GM18858 (cell line): ENCODE data around the gene PCSK2.

Source experiments
- ATAC-seq: cut with Tn5 transposase; IDR thresholded peaks from one replicate; pipeline ENCODE4 v1.9.1; 2021; ENCODE audit not compliant: unreplicated experiment

Gene PCSK2

DNA sequence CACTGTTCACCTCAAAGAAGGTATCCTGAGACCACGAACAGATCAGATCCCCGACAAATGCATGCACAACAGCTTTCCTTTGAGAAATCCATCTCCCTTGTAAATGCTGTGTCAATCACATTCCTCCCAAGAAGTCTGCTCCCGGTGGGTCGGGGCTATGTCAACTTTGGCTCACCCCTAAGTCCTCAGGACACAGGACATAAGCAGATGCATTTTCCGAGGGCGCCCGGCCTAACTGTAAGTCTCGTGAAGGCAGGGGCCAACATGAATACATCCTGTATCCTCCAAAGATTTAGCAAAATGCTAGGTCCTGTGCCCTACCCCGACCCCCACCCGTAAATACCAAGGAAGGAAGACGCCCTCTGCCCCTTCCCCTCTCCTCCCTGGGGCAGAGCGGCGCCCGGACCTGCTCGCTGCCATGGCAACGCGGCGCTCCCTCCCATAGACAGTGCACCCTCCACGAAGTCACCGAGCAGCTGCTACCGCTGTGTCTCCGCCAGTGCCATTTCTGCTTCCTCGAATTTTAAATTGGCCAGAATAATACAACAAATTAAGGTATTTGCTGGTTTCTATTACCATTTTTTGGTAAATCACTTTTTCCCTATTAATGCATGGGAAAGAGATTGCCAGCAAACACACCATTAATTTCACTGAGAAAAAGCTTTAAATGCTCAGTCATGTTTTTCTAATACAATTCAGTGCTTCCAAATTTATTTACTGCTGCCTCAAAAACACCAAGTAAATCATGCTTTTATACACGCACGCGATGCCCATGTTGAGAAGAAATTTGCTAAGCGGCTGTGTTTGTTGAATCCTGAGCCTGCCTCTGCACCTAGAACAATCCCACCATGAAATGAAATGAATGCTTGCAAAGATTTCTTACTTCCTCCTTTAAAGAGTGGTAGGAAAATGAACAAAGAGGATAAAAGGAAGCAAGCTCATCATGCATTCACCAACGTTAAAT, 100.6 kb downstream of the PCSK2 start:
- ATAC-seq, result no peak

DNA sequence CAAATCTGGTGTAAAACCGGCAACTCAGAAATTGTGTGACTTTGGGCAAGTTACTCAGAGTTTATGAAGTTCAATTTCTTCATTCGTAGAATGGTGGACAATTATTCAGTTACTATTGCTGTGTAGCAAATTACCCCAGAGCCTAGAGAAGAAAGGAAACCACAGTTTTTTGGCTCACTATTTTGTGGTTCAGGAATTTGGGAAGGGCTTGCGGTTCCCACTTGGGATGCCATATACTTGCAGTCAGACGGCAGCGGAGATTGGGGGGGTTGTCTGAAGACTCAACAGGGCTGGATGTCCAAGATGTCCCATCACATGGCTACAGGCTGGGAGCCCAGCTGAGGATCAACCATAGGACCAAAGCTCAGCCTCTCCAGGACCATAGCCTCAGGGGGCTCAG, 108.1 kb downstream of the PCSK2 start:
- ATAC-seq, result no peak

DNA sequence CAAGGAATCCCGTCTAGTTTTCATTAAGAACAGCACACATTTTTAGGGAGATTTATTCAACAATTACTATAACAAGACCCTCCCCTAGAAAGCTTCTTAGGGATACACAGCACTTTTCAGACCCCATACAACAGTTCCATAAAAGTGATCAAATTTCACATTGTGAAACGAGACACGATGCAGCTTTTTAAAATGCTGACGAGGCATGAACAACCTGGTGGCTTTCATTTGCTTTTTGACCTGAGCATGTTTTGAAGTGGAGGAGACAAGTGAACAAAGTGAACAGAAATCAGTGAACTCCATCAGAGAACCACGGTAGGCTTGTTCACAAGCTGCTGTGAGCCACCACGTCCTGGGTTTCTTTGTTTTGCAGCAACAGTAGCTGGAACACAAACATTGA, 112.2 kb downstream of the PCSK2 start:
- no peak for ATAC-seq

DNA sequence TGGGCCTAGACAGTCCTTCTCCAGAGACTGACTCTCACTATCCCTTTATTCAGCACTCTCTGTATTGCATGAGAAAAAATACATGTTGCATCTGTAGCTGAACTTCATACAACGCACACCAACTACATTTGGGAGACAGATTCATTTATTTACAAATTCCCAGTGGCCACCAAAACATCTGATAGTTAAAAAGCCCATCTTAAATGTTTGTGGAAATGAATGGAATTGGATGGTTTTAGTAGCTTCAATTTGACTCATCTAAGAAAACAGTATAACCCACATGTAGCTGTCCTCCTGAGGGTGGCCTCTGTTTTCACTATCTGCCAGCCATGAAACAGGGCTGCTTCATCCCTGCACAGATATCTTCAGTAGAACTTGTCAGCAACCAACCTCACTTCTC, 116.3 kb downstream of the PCSK2 start:
- ATAC-seq, result no peak

DNA sequence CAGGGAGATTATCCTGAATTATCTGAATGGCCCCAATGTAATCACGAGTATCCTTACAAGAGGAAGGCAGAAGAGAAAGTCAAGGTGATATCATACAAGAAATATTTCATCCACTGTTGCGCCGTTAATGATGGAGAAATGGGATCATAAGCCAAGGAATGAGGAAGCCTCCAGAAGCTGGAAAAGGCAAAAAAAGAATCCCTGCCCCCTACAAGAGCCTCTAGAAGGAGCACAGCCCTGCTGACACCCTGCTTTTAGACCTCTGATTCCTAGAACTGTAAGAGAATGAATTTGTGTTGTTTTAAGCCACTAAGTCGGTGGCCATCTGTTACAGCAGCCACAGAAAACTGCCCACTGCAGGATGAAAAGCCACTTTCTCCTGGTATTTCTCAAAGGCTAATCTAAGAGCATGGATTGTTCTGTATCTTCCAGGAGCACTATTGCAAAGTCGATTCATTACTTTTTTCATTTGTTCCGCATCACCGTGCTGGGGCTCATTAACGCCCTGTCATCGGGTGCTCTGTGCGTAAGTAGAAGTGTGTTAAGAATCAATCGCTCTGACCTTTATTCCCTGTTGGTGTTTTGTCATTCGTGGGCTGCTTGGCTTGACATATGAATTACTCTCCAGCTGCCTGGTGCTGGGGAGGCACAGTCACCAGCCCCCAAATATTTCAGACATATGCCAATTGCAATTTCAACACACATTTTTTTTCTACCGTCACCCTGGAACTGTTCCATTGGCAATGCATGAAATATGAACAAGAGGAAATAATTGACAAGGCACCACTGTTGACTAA, 117.0 kb downstream of the PCSK2 start:
- no peak for ATAC-seq

DNA sequence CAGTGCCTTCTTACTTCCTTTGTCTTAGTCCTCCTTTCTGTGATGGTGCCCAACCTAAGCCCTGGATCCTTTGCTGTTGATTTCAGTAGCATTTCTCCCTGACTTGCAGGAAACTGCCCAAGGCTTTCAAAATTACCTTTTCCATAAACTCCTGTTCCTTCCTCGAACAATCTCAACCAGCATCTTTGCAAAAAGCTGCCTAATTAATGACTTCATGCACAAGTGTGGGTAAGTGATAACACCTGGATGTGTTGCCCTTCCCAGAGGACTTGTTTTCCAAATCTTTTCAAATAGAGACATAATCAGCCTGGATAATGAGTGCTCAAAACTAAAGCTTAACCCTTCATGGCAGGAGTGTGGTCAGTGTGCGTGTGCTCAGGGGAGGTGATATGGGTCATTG, 118.0 kb downstream of the PCSK2 start:
- ATAC-seq, result no peak

DNA sequence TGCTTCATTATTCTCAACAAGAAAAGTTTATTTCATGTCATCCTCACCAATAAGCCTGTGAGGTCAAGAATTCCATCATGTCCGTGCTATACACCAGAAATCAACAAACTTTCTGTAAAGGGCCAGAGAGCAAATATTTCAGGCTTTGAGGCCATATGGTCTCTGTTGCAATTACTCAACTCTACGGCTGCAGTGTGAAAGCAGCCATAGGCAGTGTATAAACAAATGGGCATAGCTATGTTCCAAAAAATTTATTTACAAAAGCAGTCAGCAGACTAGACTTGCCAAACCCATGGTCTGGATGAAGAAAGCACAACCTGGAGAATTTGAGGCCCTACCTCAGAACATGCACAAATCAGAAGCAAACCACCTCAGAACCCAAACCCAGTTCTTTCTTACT, 118.5 kb downstream of the PCSK2 start:
- no peak for ATAC-seq

DNA sequence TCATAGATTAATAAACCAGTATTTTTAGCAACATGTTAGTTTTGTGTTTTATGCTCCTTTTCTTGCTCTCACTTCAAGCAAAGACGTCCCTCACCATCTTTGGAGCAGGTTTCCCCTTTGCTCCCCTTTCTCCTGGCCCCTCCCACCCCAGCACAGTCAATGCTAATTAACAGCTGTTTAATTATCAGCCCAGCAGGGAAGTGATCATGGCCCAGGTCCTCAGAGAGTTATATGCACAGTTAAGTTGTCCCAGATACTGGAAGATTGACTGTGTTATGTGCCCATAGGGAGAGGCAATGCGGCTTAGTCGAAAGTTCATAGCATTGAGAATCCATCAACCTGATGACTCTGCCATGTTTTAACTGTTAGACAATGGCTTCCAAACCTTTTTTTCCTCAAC, 123.5 kb downstream of the PCSK2 start:
- ATAC-seq, result no peak

DNA sequence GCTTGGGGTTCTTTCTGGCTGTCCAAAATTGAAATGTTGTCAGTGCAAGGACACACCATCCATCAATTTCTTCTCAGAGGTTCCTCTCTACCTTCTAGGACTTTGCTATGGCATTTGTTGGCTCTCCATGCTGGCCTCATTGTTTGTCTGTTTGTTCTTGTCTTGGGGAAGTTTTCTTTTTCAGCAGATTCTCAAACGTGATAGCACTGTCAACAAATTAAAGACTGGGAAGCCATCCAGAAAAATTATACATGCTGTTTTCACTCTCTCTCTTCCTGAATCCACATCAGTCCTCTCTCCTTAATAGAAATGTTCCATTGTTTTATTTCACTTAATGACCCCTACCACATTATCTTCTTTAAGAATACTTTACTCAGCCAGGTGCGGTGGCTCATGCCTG, 130.4 kb downstream of the PCSK2 start:
- no peak for ATAC-seq

DNA sequence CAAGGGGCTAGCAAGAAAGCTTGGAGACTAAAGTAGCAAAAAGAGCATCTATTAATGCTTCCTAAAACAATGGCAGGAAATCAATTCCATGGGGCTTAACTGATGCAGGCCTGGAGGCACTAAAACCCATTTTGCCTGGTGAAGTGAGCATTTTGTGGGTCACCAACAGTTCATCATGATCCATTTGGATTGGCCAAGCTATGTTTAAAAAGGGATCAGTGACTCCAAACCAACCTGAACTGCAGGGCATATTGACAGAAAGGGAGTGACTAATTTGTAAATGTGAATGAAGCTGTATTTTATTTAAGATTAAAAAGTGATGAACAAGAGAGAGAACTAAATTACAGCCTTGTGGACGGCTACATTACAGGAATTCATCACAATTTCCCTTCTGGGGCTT, 132.0 kb downstream of the PCSK2 start:
- no peak for ATAC-seq

DNA sequence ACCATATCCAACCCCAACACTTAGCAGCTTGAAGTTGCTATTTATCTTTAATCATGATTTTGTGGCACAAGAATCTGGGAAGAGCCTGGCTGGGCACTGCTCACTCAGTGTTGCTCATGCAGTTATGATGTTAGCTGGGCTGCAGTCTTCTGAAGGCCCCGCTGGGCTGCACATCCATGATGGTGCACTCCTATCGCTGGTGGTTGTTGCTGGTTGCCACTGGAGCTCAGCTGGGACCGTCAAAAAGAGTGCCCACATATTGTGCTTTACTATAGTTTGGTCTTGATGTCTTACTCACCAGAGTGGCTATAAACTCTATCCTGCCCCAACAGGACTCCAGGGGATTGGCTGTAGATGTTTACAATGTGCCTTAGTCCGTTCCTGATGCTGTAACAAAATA, 137.8 kb downstream of the PCSK2 start:
- ATAC-seq, result no peak

DNA sequence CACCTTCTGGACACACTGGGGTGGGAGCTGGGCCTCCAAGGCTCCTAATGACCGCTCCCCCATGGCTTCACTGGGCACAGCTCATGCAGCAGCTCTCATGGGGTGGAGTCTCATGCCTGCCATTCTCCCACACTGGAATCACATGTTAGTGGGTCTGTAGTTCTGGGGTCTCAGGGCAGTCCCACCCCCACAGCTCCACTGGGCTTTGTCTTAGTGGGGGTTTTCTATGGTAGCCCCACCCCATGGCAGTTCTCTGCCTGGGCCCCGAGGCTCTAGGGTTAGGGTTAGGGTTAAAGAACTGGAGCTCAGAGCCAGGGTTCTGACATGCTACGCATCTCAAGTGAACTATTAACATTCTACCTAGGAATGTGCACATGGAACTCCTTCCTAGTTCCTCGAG, 139.0 kb downstream of the PCSK2 start:
- ATAC-seq, result no peak

DNA sequence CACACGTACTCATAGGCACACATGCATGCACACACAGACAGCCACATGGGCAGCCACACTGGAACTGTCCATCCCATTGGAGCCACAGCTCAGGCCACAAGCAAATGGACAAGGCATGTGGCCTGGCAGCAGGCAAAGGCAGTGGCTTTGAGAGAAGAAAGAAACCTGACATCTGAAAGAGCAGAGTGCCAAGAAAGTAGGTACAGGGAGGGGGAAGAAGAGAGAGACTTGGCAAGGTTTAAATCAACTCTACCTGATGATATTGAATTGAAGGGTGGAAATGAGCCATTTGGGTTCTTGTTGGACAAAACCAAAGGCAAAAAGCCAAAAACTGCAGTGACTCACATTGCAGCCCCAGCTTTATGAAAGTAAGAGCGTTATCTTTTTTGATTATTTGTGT, 142.7 kb downstream of the PCSK2 start:
- ATAC-seq, result no peak

DNA sequence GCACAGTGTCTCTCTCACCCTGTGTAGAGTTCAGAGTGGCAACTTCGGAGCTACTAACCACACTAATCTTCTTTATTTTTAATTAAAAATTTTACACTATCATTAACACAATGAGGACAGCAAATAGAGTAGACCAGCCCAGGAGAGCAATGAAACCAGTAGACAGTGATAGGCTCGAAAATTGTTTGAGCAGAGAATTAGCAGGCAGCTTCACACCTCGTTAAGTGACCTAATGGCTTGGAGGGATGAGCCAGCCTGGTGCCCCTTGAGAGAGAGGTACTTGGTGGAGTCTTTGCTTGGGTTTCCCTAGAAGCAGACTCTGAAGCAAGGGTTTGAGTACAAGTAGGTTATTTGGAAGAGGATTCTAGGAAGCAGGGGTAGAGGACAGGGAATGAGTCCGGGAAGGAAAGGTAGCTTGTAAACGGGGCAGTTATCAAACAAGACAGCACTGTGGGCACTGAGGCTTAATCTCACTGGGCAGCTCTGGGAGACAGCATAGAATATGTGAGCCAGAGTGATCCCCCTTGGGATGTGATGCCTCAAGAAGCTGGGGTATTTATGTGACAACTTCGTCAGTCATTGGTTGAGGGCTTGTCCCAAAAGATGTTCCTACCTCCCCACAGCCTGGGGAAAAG, 146.1 kb downstream of the PCSK2 start:
- ATAC-seq, result no peak

DNA sequence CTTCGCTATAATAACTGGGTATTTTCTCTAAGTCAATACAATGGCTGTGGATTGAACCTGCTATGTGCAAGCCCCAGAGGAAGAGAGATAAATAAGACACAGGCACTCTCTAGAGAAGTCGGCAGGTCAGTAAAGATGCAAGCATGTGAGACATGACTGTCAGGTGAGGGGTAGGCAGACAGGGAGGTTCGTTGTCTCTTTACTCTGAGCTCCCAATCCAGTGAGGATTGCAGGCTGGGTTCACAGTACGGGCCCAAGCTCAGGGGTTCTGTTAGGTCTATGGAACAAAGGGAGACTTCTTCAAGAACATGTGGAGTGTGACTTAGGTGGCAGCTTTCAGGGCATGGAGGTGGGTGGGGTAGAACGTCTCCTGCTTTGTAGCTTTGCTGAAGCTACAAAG, 147.2 kb downstream of the PCSK2 start:
- ATAC-seq, result no peak

DNA sequence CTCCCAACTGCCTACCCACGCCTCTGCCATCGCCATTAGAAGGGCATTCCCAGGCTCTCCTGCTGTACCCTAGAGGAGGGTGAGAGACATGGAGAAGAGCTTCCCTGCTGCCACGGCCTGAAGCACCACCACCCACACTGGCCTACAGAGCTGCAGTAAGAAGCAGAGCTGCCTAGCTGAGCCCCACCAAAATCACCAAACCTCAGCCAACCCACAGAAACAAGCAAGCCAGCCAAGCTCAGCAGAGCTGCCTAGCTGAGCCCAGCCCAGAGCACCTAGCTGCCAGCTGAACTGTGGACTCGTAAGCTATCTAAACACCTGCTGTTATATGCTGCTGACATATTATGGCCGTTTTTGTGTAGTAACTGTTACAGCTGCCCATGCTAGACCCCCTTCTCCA, 149.2 kb downstream of the PCSK2 start:
- no peak for ATAC-seq

DNA sequence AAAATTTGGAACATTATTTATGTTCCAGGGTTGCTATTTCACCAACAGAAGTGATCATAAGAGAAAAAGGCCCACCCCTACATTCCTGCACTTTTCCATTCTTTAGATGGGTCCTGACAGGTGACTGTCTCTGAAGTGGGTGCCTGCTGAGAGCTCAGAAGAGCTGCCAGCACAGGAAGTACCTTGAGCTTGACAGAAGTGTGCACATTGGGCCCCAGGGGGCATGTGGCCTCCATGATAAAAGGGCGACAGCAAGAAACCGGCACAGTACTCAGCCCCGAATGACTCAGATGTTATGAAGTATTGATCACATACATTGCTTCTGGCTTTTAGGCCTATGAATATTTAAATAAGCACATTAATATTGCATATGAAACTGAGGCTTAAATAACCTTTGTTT, 150.4 kb downstream of the PCSK2 start:
- ATAC-seq, result no peak

DNA sequence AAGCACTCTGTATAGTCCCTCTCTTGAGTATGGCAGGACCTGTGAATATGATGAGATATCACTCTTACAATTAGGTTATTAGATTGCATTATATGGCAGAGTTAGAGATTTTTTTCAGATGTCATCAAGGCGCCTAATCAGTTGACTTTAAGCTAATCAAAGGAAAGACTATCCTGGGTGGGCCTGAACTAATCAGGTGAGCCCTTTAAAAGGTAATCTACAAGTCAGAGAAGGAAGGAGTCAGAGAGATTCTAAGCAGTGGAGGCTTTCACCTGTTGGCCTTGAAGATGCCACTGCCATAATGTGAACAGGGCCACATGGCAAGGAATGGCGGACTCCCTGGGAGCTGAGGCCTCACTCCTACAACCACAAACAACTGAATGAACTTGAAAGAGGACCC, 152.8 kb downstream of the PCSK2 start:
- ATAC-seq, result no peak

DNA sequence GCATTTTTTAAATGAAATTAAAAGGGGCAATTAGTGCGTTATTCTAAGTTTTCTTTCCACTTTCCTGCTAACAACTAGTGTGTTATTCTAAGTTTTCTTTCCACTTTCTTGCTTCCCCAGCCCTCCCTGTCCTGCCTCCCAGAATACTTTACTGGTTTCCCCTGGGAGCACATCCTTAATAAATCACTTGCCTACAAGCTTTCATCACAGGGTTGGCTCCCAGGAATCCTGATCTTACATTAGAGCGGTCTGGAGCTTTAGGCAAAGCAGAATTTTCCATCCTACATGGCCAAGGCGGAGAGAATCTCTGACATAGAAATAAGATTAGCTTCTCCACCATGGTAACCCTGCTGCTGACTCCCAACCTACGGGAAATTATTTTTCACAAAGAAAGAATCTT, 154.0 kb downstream of the PCSK2 start:
- ATAC-seq, result no peak

DNA sequence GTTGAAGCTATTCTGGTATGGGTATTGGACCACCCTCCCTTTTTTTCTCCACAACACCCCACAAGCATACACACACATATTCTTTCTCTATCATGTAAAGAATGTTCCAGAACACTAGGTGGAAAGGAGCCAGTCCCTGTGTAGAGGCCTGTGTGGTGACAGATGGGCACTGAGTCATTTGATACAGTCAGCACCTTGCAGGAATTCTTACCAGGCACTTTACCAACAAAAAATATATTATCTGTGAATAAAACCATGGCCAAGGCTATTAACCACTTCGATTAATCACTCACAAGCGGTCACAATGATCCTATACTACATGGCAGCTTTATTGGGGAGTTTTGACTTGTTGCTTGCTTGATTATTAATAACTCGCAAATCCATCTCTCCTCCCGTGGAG, 154.9 kb downstream of the PCSK2 start:
- no peak for ATAC-seq

DNA sequence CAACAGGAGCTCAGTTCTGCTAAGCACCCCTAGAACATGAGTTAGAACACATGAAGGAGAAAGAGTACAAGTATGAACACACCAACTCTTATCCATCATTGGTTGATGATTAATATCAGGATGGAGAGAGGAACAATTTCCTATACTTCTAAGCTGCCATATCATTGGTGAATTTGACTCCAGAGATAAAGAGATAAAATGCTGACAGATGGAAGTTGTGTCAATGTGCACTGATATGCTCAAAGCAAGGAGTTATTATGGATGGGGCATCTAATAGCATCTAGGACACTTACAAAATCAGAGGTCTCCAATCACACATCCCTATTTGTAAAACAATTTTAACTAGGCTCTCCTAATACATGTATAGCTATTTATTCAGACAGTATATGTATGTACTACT, 159.0 kb downstream of the PCSK2 start:
- no peak for ATAC-seq

DNA sequence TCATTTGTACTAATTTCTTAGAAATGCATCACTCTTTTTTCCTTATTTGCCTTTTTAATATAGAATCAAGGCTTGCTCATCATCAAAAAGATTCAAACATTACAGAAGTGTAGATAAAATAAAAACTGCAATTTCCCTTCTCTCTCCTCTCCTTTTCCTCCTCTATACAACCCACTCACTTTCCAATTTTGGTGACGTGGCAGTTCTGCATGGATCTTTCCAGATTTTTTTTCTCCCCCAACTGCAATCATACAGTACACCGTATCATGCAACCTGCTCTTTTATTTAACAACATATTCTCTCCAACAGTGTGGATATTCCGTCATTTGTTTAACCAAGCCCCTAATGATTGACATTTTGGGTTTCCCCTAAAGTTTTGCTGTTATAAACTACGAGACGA, 163.8 kb downstream of the PCSK2 start:
- no peak for ATAC-seq
